GM18861 (cell line): ENCODE data around the gene CCNJL.

Experiments
- ATAC-seq: cut with Tn5 transposase; IDR thresholded peaks from one replicate; pipeline ENCODE4 v1.9.1; 2021; ENCODE audit not compliant: unreplicated experiment

The CCNJL gene

GRCh38 chr5:160293386-160293785 is 19.0 kb downstream of the CCNJL start:
- ATAC-seq = no peak

GRCh38 chr5:160291467-160291866 is 20.9 kb downstream of the CCNJL start:
- no peak for ATAC-seq

GRCh38 chr5:160290751-160291150 is 21.6 kb downstream of the CCNJL start:
- no peak for ATAC-seq

- no peak for ATAC-seq
Measured at GRCh38 chr5:160289721-160290120, 22.6 kb downstream of the CCNJL start.

- no peak for ATAC-seq
Measured at GRCh38 chr5:160289356-160289651, 23.1 kb downstream of the CCNJL start.

- ATAC-seq = no peak
Measured at GRCh38 chr5:160287378-160288051, 24.8 kb downstream of the CCNJL start.

- no peak for ATAC-seq
Measured at GRCh38 chr5:160286947-160287346, 25.4 kb downstream of the CCNJL start.

- no peak for ATAC-seq
Measured at GRCh38 chr5:160285316-160285715, 27.0 kb downstream of the CCNJL start.

GRCh38 chr5:160284291-160284873 is 28.0 kb downstream of the CCNJL start:
- ATAC-seq = no peak

GRCh38 chr5:160281275-160281674 is 31.1 kb downstream of the CCNJL start:
- ATAC-seq = no peak

GRCh38 chr5:160280384-160281095 is 31.8 kb downstream of the CCNJL start:
- no peak for ATAC-seq

GRCh38 chr5:160278343-160278742 is 34.0 kb downstream of the CCNJL start:
- no peak for ATAC-seq

GRCh38 chr5:160274483-160274931 is 37.9 kb downstream of the CCNJL start:
- no peak for ATAC-seq

- no peak for ATAC-seq
Measured at GRCh38 chr5:160272889-160273288, 39.5 kb downstream of the CCNJL start.

GRCh38 chr5:160272264-160272663 is 40.1 kb downstream of the CCNJL start:
- ATAC-seq = no peak

- ATAC-seq = no peak
Measured at GRCh38 chr5:160271836-160272235, 40.5 kb downstream of the CCNJL start.

- peak; percentile 57 for ATAC-seq
Measured at GRCh38 chr5:160271396-160271795, 41.0 kb downstream of the CCNJL start.

GRCh38 chr5:160270704-160271103 is 41.7 kb downstream of the CCNJL start:
- no peak for ATAC-seq

GRCh38 chr5:160269017-160269416 is 43.3 kb downstream of the CCNJL start:
- ATAC-seq = no peak

GRCh38 chr5:160268121-160268520 is 44.2 kb downstream of the CCNJL start:
- no peak for ATAC-seq

GRCh38 chr5:160266752-160267345 is 45.5 kb downstream of the CCNJL start:
- ATAC-seq = no peak

- no peak for ATAC-seq
Measured at GRCh38 chr5:160266044-160266443, 46.3 kb downstream of the CCNJL start.
